IMR-90 (cell line): ENCODE results near the gene RAPGEF5. TPM values are rescaled to one million over a fixed set of nuclear protein-coding genes. Genes with fewer than 3 reads are reported as not detected.

Experiments
- ATAC-seq: fragments of 200-7000 bp; cut with Tn5 transposase; 2 replicates; pipeline ENCODE4 v1.9.1; 2020; ENCODE audit warnings: low read depth, mild to moderate bottlenecking, moderate library complexity
- BruUV-seq: library from RNA; stranded (reverse); fragments of 400-500 nt; replicated peaks from 2 replicates; lab custom pipeline; 2021; lab: Mats Ljungman, UMichigan
- CTCF ChIA-PET: fragments of 300-600 bp; formaldehyde crosslinking; extraction: SDS; loops from one replicate; lab custom pipeline; 2021; ENCODE audit warnings: antibody characterized with exemption; lab: Yijun Ruan, JAX
- POLR2A ChIA-PET: fragments of 300-600 bp; sonication (Branson Sonifier 250); formaldehyde crosslinking; loops from one replicate; lab custom pipeline; 2022; ENCODE audit warnings: antibody characterized with exemption; ENCODE audit not compliant: unreplicated experiment; lab: Charles Lee
- DNase-seq: peaks from one replicate; pipeline ENCODE4 v3.0.0; 2013
- H2AFZ ChIP-seq: replicated peaks from 2 replicates; pipeline ENCODE3; 2013; ENCODE audit warnings: low read length, mild to moderate bottlenecking; ENCODE audit not compliant: poor library complexity
- H2AK5ac ChIP-seq: 2 replicates; pipeline ENCODE4 v1.6.1; 2013; ENCODE audit warnings: low read depth, low read length, inconsistent platforms
- H2AK9ac ChIP-seq: replicated peaks from 2 replicates; pipeline ENCODE3; 2013; ENCODE audit warnings: mild to moderate bottlenecking, low read depth, low read length, moderate library complexity; ENCODE audit not compliant: poor library complexity
- H2BK120ac ChIP-seq: 2 replicates; pipeline ENCODE4 v1.6.1; 2013; ENCODE audit warnings: low read depth, low read length, inconsistent platforms
- H2BK15ac ChIP-seq: 3 replicates; pipeline ENCODE4 v1.6.1; 2013; ENCODE audit warnings: low read depth, low read length, inconsistent platforms
- H2BK20ac ChIP-seq: 2 replicates; pipeline ENCODE4 v1.6.1; 2013; ENCODE audit warnings: low read depth, mild to moderate bottlenecking, inconsistent platforms, low read length, moderate library complexity
- H2BK5ac ChIP-seq: 2 replicates; pipeline ENCODE4 v1.6.1; 2013; ENCODE audit warnings: mild to moderate bottlenecking, low read depth, low read length, inconsistent platforms; ENCODE audit not compliant: poor library complexity, severe bottlenecking
- H3K14ac ChIP-seq: replicated peaks from 2 replicates; pipeline ENCODE4 v1.6.1; 2013; ENCODE audit warnings: low read depth, low read length, inconsistent platforms
- H3K18ac ChIP-seq: 2 replicates; pipeline ENCODE4 v1.6.1; 2013; ENCODE audit warnings: low read depth, low read length, control low read depth
- H3K23ac ChIP-seq: 2 replicates; pipeline ENCODE4 v1.6.1; 2013; ENCODE audit warnings: low read depth, low read length, inconsistent platforms
- H3K27ac ChIP-seq: 2 replicates; pipeline ENCODE4 v1.5.1; 2013; ENCODE audit warnings: mild to moderate bottlenecking, control low read depth, low read length; ENCODE audit not compliant: insufficient read depth
- H3K27me3 ChIP-seq: 2 replicates; pipeline ENCODE4 v1.6.1; 2013; ENCODE audit warnings: low read length; ENCODE audit not compliant: control insufficient read depth, insufficient read depth
- H3K36me3 ChIP-seq: 2 replicates; pipeline ENCODE4 v1.6.1; 2013; ENCODE audit warnings: low read length, mixed read lengths; ENCODE audit not compliant: control insufficient read depth, insufficient read depth
- H3K4ac ChIP-seq: 2 replicates; pipeline ENCODE4 v1.6.1; 2013; ENCODE audit warnings: low read depth, low read length, inconsistent platforms
- H3K4me1 ChIP-seq: 2 replicates; pipeline ENCODE4 v1.6.1; 2013; ENCODE audit warnings: low read length, mixed read lengths; ENCODE audit not compliant: control insufficient read depth, insufficient read depth
- H3K4me2 ChIP-seq: 2 replicates; pipeline ENCODE4 v1.6.1; 2013; ENCODE audit warnings: low read depth, mild to moderate bottlenecking, control low read depth, low read length, moderate library complexity
- H3K4me3 ChIP-seq: 2 replicates; pipeline ENCODE4 v1.5.1; 2013; ENCODE audit warnings: low read depth, mild to moderate bottlenecking, control low read depth, low read length, moderate library complexity; ENCODE audit not compliant: insufficient read depth
- H3K56ac ChIP-seq: 2 replicates; pipeline ENCODE4 v1.6.1; 2013; ENCODE audit warnings: low read length, inconsistent platforms; ENCODE audit not compliant: insufficient read depth; ENCODE audit errors: extremely low read depth
- H3K79me1 ChIP-seq, 2 experiments: 2 replicates each; pipeline ENCODE4 v1.6.1; 2013; ENCODE audit warnings: low read length in 2 of 2, inconsistent platforms in 1 of 2, low read depth in 1 of 2
- H3K9ac ChIP-seq: 2 replicates; pipeline ENCODE4 v1.6.1; 2013; ENCODE audit warnings: low read depth, low read length, control low read depth
- H3K9me1 ChIP-seq: 2 replicates; pipeline ENCODE4 v1.6.1; 2013; ENCODE audit warnings: low read length, inconsistent platforms; ENCODE audit not compliant: insufficient read depth
- H3K9me3 ChIP-seq: 2 replicates; pipeline ENCODE4 v1.6.1; 2013; ENCODE audit warnings: low read length; ENCODE audit not compliant: control insufficient read depth, insufficient read depth
- H4K20me1 ChIP-seq: 2 replicates; pipeline ENCODE4 v1.6.1; 2013; ENCODE audit warnings: low read length, inconsistent platforms; ENCODE audit not compliant: insufficient read depth
- H4K5ac ChIP-seq: 2 replicates; pipeline ENCODE4 v1.6.1; 2013; ENCODE audit warnings: mild to moderate bottlenecking, low read depth, low read length, control low read depth
- H4K8ac ChIP-seq, 2 experiments: 2 replicates each; pipeline ENCODE4 v1.6.1; 2013; ENCODE audit warnings: low read depth in 2 of 2, low read length in 2 of 2, control low read depth in 1 of 2, inconsistent platforms in 1 of 2
- H4K91ac ChIP-seq: 2 replicates; pipeline ENCODE4 v1.6.1; 2013; ENCODE audit warnings: low read depth, low read length, inconsistent platforms; ENCODE audit not compliant: insufficient read depth
- BHLHE40 ChIP-seq: fragments of 150-350 bp; IDR thresholded peaks from 2 replicates; pipeline ENCODE4 v1.6.1; 2016; ENCODE audit warnings: mild to moderate bottlenecking, low read depth, low read length
- CEBPB ChIP-seq: IDR thresholded peaks from 2 replicates; pipeline ENCODE4 v1.6.1; 2012; ENCODE audit warnings: low read depth, low read length, improper control_type of control experiment
- CHD1 ChIP-seq: IDR thresholded peaks from 2 replicates; pipeline ENCODE4 v1.6.1; 2012; ENCODE audit warnings: low read depth, low read length, improper control_type of control experiment
- FOS ChIP-seq: fragments of 150-350 bp; IDR thresholded peaks from 2 replicates; pipeline ENCODE4 v1.6.1; 2016; ENCODE audit warnings: low read depth, low read length
- MAFK ChIP-seq: IDR thresholded peaks from 2 replicates; pipeline ENCODE4 v1.6.1; 2012; ENCODE audit warnings: low read depth, low read length, improper control_type of control experiment
- MAZ ChIP-seq: IDR thresholded peaks from 2 replicates; pipeline ENCODE4 v1.6.1; 2012; ENCODE audit warnings: low read depth, mild to moderate bottlenecking, low read length, improper control_type of control experiment, moderate library complexity, borderline replicate concordance
- MXI1 ChIP-seq: IDR thresholded peaks from 2 replicates; pipeline ENCODE4 v1.6.1; 2012; ENCODE audit warnings: low read depth, mild to moderate bottlenecking, low read length, moderate library complexity, borderline replicate concordance
- NFE2L2 ChIP-seq: fragments of 150-350 bp; IDR thresholded peaks from 2 replicates; pipeline ENCODE4 v1.6.1; 2016; ENCODE audit warnings: low read depth, mild to moderate bottlenecking, low read length
- POLR2A ChIP-seq: IDR thresholded peaks from 2 replicates; pipeline ENCODE4 v1.6.1; 2012; ENCODE audit warnings: mild to moderate bottlenecking, low read depth, low read length
- RAD21 ChIP-seq: IDR thresholded peaks from 2 replicates; pipeline ENCODE4 v1.6.1; 2012; ENCODE audit warnings: low read length, improper control_type of control experiment
- RCOR1 ChIP-seq: IDR thresholded peaks from 2 replicates; pipeline ENCODE4 v1.6.1; 2012; ENCODE audit warnings: mild to moderate bottlenecking, low read length, improper control_type of control experiment; ENCODE audit not compliant: insufficient replicate concordance
- RFX5 ChIP-seq: IDR thresholded peaks from 2 replicates; pipeline ENCODE4 v1.8.0; 2012; ENCODE audit warnings: low read depth, mild to moderate bottlenecking, low read length, moderate library complexity
- SMC3 ChIP-seq: fragments of 150-350 bp; IDR thresholded peaks from 2 replicates; pipeline ENCODE4 v1.6.1; 2016; ENCODE audit warnings: low read depth, mild to moderate bottlenecking, antibody characterized with exemption, low read length, moderate library complexity
- WGBS, 2 experiments: methylation state at CpG; one replicate each; pipeline versions ENCODE4 v1.1.5 to v1.1.7; 2013; ENCODE audit warnings: missing lambda C conversion rate in 2 of 2; ENCODE audit not compliant: insufficient read length in 1 of 2; ENCODE audit errors: extremely low coverage in 2 of 2; 5-methylcytosine and 5-hydroxymethylcytosine counted together
- dilution Hi-C: fragments of 300-500 bp; cut with HindIII; formaldehyde crosslinking; loops from one replicate; pipeline ENCODE4 v1.14.3; 2018; ENCODE audit warnings: low sequenced_read_pairs; ENCODE audit not compliant: unreplicated experiment
- in situ Hi-C: fragments of 300-500 bp; cut with MboI; formaldehyde crosslinking; loops from 3 replicates; pipeline ENCODE4 v1.14.3; 2019; ENCODE audit warnings: low sequenced_read_pairs, inconsistent platforms, mixed read lengths
- intact Hi-C: fragments of 100-400 bp; cut with micrococcal nuclease; formaldehyde crosslinking; loops from 2 replicates; pipeline ENCODE4 v1.10.0; 2022
- polyA plus RNA-seq, 3 experiments: library from polyadenylated mRNA; depleted of rRNA; stranded (reverse); fragments of >200 nt; gene quantifications; 2 replicates each; pipeline ENCODE4 v1.2.3, GENCODE V29; 2012; ENCODE audit warnings: low replicate concordance in 1 of 3
- total RNA-seq: library from RNA; depleted of rRNA; stranded (reverse); fragments of >200 nt; gene quantifications from 2 replicates; pipeline ENCODE4 v1.2.3, GENCODE V29; 2012
- TF ChIP-seq, protein P1 (sequence below): fragments of 150-350 bp; IDR thresholded peaks from 2 replicates; pipeline ENCODE4 v1.6.1; 2016; ENCODE audit warnings: low read depth, mild to moderate bottlenecking, low read length, moderate library complexity, borderline replicate concordance
- TF ChIP-seq, protein P2 (sequence below): conservative IDR thresholded peaks from 2 replicates; pipeline ENCODE4 v1.5.1; 2012; ENCODE audit warnings: mild to moderate bottlenecking, low read depth, low read length, improper control_type of control experiment
- TF ChIP-seq, protein P3 (sequence below): fragments of 150-350 bp; IDR thresholded peaks from 2 replicates; pipeline ENCODE4 v1.6.1; 2017; ENCODE audit warnings: mild to moderate bottlenecking, antibody characterized with exemption, low read length, low read depth

RAPGEF5 gene
- total and polyA plus RNA-seq, 2 of the 4 experiments (the other 2 are of a cell fraction), result 0.05 to 0.18 TPM

DNA sequence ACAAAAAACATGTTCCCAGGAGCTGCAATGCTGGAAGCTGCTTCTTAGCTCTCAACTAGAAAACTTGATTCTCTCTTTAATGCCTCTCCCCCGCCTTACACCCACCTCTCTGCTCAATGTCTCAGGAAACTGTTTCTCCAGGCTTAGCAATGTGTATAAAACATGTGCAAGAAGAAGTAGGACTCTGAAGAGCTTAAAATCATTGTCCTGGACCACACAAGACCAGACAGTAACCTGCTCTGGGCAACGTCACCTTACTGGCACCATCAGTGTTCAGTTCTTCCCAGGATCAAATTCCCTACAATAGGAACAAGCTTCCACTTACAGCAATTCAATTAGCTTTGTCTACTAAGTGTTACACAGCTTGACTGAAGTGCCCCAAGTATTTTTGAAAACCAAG is 104.9 kb downstream of the RAPGEF5 start:
- Histone ChIP-seq H3K18ac (no peak overlapping the region), H4K8ac (no peak overlapping the region), H3K79me1 (no peaks in the 10 kb centered on the region), H4K91ac (no peak overlapping the region), H2BK120ac (no peak overlapping the region), H3K27ac (no peak overlapping the region), H3K9me1 (no peaks in the 10 kb centered on the region), H3K4me3 (no peak overlapping the region), H3K4ac (no peak overlapping the region), H2AFZ (no peak overlapping the region), H2AK9ac (no peak overlapping the region), H3K23ac (no peak overlapping the region), H4K20me1 (no peaks in the 10 kb centered on the region), H2AK5ac (no peak overlapping the region), H3K4me1 (0 out of 2 replicates have a peak, but pooled peaks cover 3% of the 10 kb centered on the region), H2BK20ac (no peak overlapping the region), H3K4me2 (no peak overlapping the region), H2BK15ac (no peak overlapping the region), H3K56ac (no peak overlapping the region), H3K9me3 (no peaks in the 10 kb centered on the region), H2BK5ac (no peak overlapping the region), H3K14ac (no peak overlapping the region), H3K36me3 (no peaks in the 10 kb centered on the region), H4K5ac (no peak overlapping the region), H3K27me3 (peaks cover 8% of the 10 kb centered on the region), H3K9ac (no peak overlapping the region)
- ChIA-PET POLR2A (interaction anchor here (0.5 kb wide), 1 partner anchor 187 kb away, joined by 5 read pairs; no protein-coding TSS in a partner anchor), CTCF (no interaction called here)
- in situ Hi-C loops (no loop called here), intact Hi-C loops (no loop called here), dilution Hi-C loops (no loop called here)
- no peak for TF ChIP-seq BHLHE40
- no peak for TF ChIP-seq NFE2L2
- TF ChIP-seq POLR2A, result no peak
- TF ChIP-seq CEBPB, result no peak
- TF ChIP-seq MAFK, result no peak
- TF ChIP-seq MXI1, result no peak
- TF ChIP-seq RFX5, result no peak
- TF ChIP-seq CHD1, result no peak
- TF ChIP-seq SMC3, result no peak
- TF ChIP-seq, protein P1, sequence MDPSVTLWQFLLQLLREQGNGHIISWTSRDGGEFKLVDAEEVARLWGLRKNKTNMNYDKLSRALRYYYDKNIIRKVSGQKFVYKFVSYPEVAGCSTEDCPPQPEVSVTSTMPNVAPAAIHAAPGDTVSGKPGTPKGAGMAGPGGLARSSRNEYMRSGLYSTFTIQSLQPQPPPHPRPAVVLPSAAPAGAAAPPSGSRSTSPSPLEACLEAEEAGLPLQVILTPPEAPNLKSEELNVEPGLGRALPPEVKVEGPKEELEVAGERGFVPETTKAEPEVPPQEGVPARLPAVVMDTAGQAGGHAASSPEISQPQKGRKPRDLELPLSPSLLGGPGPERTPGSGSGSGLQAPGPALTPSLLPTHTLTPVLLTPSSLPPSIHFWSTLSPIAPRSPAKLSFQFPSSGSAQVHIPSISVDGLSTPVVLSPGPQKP, result no peak
- no peak for TF ChIP-seq RCOR1
- TF ChIP-seq, protein P2, sequence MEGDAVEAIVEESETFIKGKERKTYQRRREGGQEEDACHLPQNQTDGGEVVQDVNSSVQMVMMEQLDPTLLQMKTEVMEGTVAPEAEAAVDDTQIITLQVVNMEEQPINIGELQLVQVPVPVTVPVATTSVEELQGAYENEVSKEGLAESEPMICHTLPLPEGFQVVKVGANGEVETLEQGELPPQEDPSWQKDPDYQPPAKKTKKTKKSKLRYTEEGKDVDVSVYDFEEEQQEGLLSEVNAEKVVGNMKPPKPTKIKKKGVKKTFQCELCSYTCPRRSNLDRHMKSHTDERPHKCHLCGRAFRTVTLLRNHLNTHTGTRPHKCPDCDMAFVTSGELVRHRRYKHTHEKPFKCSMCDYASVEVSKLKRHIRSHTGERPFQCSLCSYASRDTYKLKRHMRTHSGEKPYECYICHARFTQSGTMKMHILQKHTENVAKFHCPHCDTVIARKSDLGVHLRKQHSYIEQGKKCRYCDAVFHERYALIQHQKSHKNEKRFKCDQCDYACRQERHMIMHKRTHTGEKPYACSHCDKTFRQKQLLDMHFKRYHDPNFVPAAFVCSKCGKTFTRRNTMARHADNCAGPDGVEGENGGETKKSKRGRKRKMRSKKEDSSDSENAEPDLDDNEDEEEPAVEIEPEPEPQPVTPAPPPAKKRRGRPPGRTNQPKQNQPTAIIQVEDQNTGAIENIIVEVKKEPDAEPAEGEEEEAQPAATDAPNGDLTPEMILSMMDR, result no peak
- TF ChIP-seq MAZ, result no peak
- TF ChIP-seq, protein P3, sequence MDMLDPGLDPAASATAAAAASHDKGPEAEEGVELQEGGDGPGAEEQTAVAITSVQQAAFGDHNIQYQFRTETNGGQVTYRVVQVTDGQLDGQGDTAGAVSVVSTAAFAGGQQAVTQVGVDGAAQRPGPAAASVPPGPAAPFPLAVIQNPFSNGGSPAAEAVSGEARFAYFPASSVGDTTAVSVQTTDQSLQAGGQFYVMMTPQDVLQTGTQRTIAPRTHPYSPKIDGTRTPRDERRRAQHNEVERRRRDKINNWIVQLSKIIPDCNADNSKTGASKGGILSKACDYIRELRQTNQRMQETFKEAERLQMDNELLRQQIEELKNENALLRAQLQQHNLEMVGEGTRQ, result no peak
- TF ChIP-seq RAD21, result no peak
- TF ChIP-seq FOS, result no peak
- BruUV-seq, result no TSS peak
- ATAC-seq, result no peak
- no peak for DNase-seq
- 20% methylated on average over 1 of the region's 2 CpGs; no CpG with 5 or more reads in 1 of the 2 experiments for WGBS, 2 experiments
